GM21526 (cell line): Measurements from ENCODE around the gene RPL7A.
A peak's percentile ranks its signal among the peaks of the same experiment; 100 is the strongest.
"Not testable (repeated sequence)": the region's sequence is repeated elsewhere in the genome, so short reads cannot be mapped to it uniquely, and the experiment has no call there.

Experiments used
- ATAC-seq: cut with Tn5 transposase; IDR thresholded peaks from one replicate; pipeline ENCODE4 v1.9.1; 2021; ENCODE audit warnings: moderate library complexity; ENCODE audit not compliant: unreplicated experiment, low FRiP score

RPL7A gene

DNA sequence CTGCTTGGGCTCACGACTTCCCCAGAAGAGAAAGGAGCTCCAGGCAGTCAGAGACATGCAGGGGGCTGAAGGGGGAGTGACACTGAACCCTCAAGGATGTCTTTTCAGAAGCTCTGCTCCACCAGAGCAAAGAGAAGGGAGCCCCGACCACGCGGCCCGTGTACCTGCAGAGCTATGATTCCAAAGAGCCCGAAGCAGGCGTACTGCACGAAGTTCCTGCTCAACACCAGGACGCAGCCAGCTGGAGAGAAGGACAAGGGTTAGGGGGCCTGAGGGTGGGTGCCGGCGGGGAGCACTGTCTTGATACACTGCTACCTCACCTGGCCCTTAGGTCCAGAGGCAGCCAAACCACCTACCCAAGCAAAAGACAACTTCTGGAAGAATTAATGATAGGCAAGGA lies 18.4 kb downstream of the RPL7A start:
- ATAC-seq: no peak

DNA sequence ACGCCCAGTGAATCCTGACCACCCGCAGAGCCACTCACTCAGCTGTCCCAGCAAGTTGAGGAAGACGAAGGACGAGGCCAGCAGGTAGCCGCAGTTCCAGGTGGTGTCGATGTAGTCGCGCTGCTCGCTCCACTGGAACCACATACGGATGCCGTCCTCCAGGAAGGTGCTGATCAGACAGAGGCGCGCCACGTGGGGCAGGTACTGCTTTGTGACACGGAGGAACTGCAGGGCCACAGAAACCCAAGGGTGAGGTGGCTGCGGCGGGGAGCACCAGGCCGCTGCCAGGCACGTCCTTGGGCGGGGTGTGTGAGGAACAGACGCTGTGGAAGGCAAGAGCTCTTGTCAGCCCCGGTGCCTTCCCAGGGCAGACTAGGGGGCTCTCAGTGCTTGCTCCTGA lies 19.2 kb downstream of the RPL7A start:
- no peak for ATAC-seq

DNA sequence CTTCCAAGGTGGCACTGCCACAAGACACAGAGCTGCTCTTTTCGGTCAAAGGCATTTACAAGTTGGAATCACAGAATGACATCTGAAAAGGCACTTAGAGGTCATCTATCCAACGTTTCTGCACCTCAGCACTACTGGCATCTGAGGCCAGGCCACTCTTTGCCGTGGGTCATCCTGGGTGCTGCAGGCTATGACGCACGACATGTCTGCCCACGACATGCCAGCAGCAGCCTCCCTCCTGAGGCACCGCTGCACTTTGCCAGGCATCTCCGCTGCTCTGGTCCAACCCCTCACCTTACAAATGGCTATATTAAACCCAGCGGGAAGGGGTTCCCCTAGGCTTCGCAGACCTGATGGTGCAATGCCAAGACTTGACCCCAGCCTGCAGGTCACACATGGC lies 19.8 kb downstream of the RPL7A start:
- no peak for ATAC-seq

DNA sequence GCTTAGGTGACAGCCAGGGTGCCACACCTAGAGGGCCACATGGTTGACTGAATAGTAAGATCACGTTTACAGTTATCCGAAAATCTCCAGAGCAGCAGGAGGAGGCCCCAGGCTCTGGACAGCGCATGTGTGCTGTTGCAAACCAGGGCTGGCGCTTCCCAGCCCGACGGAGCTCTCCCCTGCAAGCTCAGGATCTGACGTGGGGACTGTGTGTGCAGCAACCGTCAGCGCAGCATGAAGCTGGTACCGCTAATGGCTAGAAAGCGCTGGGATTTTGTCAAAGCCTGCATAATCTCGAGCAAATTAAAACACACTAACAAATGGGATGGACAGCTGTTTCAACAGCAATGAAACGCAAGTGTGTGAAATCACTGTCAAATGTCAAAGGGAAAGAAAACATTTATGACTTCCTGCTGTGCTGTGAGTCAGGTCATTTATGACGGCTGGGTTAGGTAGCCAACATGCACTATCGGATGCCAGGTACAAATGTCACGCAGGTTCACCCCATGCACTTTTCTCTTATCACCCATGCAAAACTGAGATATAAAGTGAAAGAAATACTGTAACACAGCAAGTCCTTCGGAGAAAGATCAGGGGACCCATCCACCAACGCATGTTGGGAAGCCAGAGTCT lies 20.3 kb downstream of the RPL7A start:
- no peak for ATAC-seq

DNA sequence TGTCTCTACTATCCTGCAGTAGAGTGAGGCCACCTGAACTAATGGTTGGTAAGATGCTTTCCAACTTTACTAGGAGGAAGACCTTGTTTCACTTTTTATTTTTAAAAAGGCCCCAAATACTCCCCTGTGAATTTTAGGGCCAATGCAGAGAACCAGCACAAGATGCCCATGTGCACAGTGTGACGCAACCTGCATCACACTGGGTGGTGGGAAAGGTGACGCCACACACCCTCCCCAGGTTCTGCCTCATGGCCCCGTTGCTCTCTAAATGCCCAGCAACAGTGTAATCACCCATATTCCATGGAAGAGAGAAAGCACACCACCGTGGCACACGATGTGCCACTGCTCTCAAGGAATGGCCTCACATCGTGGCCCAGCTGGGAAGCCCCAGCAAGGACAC lies 21.4 kb downstream of the RPL7A start:
- no peak for ATAC-seq

DNA sequence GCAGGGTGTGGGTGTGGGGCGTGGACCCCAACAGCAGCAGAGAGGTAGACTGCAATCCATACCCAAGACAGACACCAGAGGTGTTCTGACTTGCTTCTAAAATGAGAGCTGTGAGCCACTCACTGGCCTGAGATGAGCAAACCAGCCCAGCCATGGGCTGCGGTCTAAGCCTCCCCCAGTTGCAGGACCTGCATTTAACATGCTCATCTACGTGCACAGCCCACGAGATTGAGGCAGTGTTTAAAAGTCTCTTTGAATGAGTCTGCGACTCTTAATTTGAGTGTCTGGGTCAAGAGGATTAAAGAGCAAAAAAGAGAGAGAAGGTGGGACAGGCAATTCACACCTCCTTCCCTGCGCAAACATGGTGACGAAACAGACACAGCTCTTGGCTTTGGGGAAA lies 21.9 kb downstream of the RPL7A start:
- ATAC-seq: no peak

DNA sequence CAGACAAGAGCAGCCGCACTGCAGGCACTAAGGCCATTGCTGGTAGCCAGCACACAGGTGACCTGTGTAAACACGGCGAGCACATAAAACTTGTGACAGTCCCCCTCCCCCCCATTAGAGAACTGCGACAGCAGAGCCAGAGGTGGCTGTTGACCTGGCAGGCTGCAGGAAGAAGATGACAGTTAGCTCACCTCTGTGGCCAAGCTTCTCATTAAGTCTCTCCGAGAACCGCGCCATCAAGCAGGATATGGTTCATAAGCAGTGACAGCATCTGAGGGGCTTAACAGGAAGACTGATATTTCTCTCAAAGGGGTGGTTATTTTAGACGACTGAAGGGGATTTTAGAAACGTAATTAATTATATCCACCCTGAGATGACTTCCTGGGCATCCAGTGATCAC lies 22.7 kb downstream of the RPL7A start:
- ATAC-seq: no peak

DNA sequence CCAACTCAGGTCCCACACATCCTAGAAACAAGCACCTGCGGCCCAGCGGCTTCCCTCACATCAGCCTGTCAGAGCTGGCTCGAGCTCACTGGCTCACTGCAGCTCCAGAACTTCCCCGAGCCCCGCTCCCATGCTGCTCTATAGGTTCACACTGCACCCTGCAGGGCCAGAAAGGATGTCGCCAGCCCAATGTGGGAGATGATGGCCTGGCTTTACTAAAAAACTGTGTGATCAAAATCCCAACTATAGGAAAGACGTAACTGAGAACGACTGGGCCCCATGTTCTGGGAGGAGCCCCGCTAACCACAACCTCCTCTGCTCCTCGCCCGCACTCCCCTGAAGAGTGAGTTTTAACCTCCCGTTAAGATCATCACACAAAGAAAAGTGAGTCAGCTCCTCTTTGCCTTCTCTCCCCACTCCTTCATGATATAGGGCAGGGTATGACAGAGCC lies 23.3 kb downstream of the RPL7A start:
- no peak for ATAC-seq

DNA sequence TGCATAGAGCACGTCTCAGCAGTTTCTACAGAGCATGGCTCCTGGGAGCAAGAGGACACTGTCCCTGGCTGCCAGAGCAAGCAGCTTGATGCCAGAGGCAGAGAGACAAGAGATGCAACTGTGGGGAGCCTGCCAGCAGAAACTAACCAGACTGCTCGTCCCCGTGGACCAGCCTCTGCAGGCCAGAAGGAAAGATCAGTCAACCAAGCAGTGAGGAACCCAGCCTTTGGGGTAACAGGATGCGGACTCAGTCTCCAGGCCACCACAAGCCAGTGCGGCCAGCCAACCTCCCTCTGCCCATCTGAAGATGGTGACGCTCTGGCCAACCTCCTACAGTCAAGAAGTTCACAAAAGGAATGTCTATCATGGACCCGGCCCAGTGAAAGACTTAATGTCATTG lies 24.1 kb downstream of the RPL7A start:
- ATAC-seq: no peak

DNA sequence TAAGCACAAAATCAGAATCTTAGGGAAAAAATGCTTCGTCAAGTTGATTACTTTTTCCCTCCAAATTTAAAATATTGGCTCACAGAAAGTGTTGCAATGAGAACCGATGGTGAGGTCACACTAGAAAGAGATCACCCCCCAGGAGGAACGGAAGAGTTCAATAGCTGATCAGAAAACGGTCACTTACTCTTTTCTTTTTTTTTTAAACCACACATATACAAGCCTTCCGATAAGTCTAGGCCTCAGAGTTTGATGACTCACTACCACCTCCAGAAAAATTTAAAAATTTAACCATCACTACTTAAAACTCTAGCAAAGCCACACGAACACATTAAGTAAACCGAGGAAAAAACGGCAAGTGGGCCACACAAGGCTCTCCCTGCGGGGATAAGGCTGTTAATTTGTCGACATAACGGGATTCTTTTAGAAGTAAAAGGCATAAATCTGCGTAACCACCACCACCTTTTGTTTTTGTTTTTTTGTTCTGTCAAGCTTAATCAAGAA lies 26.6 kb downstream of the RPL7A start:
- no peak for ATAC-seq

DNA sequence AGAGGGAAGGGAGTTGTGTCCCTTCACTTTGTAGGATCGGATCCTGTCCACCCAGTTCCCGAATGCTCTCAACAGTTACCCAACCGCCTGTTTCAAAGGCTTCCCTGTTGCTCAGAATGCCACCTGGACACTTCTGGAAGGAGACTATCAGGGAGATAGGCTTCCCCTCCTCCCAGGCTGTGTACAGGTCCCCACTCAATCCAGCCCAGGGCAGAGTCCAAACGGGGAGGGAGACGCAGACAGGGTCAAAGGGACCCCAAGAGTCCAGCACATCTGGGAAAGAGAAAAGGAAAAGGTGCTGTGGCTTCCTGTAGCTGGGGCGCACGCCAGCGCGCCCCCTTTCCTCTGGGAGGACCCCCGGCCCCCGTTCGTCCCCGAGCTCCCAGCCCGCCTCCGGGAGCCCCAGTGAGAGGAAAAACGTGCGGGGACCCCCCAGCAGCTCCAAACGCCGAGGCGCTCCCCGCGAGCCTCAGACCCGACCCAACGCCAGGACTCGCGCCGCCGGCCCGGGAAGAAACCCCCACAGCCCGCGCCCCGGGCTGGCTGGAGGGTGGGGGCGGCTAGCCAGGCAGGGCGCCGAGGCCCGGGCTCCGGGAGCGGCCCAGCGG lies 27.2 kb downstream of the RPL7A start:
- peak; percentile 10 for ATAC-seq

DNA sequence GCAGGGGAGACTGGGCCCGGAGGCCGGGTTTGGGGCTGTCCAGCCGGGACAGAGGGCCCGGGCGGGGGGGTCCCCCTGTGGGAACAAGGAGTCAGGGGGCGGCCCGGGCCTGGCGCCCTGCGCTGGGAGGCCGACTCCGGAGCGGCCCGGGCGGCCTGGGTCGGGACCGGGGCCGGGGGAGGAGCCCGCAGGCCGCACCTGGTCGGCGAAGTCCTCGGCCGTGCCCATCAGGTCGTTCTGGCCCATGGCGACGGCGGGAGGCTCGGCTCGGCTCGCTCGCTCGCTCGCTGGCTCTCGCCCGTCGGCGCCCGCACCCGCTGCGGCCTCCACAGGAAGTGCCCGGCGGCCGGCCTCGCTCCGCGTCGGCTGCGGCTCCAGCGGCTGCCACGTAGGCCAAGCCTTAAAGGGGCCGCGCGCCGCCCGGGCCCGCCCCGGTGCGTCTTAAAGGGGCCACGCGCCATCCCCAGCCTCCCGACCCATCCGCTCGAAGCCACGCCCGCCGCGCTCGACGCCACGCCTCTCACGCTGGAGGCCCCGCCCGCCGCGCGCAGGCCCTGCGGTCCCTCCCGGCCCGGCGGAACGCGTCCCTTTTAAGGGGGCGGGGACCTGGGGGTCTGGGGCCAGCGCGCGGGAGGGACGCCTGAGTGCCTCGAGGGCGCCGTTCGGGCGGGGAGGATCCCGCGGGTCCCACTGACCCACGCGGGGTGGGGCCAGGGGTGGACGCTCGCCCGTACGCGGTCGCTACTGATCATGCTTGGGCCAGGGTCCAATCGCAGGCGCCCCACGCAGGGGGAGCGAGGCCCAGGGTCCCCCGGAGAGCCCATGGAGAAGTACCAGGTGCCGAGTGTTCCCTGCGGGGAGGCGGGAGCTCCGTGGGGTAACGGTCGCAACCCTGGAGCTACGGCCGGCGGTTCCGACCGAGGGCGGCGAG lies 28.0 kb downstream of the RPL7A start, which contains the start of the genes STKLD1 and SURF4:
TSS of gene STKLD1 (plus strand) at position 643 of the 931 bp plus-strand sequence. CDS start at position 751, 108 bp downstream.
TSS of gene SURF4 (minus strand) at position 337 of the 931 bp plus-strand sequence. CDS start at position 246, 91 bp downstream.
- ATAC-seq: peak; percentile 76

DNA sequence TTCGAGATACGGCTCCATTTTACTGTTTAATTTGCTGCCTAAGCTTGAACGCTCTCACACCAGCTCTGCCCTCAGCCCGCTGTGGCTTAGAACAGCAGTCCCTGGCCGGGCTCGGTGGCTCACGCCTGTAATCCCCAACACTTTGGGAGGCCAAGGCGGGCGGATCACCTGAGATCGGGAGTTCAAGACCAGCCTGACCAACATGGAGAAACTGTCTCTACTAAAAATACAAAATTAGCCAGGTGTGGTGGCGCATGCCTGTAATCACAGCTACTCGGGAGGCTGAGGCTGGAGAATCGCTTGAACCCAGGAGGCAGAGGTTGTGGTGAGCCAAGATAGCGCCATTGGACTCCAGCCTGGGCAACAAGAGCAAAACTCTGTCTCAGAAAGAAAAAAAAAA lies 29.3 kb downstream of the RPL7A start:
- ATAC-seq: not testable (repeated sequence)

DNA sequence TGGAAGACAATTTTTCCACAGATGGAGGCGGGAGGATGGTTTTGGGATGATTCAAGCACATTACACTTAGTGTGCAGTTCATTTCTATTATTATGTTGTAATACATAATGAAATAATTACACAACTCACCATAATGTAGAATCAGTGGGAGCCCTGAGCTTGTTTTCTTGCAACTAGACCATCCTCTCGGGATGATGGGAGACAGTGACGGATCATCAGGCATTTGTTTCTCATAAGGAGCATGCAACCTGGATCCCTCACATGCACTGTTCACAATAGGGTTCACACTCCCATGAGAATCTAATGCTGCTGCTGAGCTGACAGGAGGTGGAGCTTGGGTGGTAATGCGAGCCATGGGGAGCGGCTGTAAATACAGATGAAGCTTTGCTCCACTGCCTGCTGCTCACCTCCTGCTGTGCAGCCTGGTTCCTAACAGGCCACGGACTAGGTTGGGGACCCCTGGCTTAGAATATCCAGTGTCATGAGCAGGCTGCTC lies 29.8 kb downstream of the RPL7A start:
- ATAC-seq: no peak

DNA sequence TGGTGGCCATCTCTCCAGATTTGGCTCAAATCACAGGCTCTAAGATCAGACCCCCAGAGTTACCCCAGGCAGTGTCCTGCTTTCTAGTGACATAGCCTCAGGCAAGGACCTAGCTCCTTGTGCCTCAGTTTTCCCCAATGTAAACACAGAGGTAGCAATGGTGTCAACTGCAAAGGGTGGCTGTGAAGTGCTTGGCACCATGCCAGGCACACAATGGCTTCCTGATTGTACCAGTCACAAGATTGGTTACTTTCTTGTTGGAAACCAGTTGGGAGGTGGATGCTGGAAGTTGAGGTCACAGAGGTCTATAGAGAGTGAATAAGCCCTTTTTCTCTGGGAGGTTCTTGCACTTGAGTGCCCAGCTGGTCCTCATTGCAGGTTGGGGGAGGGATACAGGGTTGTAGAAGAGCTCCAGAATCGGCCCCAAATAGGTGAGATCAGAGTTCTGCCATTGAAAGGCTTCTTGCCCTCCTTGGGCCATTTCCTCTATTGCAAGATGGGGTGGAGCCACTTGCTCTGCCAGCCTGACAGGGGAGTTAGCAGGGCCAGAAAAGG lies 30.5 kb downstream of the RPL7A start:
- no peak for ATAC-seq

DNA sequence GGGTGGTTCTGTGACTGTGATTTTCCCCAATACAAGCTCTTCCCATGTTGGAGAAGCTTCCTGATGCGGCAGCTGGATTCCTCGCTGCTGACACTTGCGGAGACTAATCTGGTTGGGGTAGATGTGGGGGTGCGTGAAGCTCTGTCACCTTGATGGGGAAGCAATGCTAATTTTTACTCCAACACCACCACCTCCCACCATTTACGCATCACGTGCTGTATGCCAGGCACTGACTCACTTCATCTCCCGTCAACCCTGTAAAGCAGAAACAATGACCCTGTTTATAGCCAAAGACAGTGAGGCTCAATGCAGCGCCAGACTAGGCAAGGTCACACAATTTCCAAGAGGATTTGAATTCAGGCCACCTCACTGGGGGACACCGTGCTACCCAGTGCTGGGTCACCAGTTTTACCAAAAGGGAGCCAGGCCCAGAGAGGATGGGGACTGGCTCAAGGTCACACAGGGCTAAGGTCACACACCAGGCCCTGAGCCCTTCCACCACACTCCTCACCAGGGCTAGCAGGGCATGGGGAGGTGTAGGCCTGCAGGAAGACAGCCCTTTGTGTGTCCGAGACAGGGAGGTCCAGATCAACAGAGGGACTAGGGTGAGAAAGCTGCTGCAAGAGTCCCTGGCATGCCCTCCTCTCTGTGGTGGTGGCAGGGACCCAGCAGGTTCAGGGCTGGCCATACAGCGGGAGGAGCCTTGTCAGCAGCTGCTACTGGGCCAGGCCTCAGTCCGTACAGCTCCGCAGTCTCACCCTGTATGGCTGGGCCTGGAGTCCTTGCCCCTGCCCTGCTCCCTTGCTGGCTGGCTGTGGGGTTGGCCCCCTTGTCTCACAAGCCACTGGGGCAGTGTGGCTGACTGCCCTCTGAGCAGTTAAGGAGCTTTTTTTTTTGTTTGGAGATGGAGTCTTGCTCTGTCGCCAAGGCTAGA lies 31.4 kb downstream of the RPL7A start:
- ATAC-seq: no peak

DNA sequence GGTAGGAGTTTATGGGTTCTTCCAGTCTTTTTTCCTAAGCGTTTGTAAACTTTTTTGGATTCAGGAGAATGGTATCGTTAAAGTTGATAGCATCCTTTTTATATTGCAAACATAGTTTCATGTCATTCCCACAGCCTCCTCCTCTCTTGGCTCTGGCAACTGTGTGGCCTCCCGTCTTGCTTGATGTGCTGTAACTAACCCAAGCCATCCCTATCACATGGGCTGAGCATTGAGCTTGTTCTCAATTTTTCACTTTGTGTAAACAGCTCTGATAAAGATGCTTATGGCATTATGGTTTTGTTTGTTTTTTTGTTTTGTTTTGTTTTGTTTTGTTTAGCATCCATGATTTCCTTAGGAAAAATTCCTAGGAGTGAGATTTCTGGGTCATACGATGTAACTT lies 32.7 kb downstream of the RPL7A start:
- no peak for ATAC-seq

DNA sequence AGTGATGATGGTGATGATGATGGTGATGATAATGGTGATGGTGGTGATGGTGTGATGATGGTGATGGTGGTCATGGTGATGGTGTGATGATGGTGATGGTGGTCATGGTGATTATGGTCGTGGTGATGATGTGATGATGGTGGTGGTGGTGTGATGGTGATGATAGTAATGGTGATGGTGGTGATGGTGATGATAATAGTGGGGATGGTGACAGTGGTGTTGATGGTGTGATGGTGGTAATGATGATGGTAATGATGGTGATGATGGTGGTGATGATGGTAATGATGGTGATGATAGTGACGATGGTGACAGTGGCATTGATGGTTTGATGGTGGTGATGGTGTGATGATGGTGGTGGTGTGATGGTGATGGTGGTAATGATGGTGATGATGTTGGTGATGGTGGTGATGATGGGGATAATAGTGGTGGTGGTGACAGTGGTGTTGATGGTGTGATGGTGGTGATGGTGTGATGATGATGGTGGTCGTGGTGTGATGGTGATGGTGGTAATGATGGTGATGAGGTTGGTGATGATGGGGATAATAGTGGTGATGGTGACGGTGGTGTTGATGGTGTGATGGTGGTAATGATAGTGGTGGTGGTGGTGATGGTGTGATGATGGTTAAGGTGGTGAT lies 34.6 kb downstream of the RPL7A start:
- no peak for ATAC-seq

DNA sequence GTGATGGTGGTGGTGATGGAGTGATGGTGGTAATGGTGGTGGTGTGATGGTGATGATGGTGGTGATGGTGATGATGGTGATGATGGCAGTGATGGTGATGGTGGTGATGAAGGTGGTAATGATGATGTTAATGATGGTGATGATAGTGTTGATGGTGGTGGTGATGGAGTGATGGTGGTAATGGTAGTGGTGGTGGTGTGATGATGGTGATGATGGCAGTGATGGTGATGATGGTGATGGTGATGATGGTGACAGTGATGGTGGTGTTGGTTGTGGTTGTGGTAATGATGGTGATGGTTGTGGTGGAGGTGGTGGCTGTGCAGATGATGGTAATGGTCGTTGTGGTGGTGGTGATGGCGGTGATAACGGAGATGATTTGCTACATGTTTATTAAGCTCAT lies 35.4 kb downstream of the RPL7A start:
- no peak for ATAC-seq
